Measurements from ENCODE around the gene BRINP2.
A peak's percentile ranks its signal among the peaks of the same experiment; 100 is the strongest.

Gene BRINP2

DNA sequence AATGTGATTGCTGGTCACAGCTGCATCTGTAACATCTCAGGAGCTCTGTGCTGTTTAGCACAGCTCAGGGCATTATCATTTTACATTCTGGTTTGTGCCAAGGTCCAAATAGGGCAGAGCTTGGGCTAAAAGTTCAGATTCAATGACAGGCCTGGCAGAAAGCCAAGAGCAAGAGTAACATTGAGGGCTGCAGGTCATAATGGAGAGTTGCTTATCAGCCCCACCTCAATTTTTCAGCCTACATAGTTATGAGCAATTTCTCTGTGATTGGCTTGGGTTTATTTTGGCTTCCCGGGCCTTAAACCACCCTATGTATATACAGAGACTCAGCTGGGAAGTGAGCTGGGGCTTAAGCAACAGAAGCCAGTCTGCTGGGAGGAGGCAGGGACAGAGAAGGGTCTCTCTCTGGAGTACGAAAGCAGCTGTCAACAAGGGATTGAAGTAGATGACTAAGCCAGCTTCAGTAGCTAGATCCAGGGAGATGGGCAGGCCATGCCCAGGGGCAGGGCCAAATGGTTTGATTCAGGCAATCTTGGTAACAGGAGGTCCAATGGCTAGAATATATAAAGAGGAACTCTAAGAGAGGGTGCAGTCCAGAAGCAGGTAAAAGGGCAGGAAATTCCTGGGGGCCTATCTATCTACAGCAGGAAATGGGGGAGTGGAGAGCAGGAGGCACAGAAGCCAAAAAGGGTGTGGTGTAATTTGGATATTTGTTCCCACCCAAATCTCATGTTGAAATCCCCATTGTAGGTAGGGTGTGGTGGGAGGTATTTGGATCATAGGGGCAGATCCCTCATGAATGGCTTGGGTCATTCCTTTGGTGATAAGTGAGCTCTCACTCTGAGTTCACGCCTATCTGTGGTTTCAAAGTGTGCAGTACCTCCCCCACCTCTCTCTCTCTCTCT, 49.0 kb downstream of the BRINP2 start:
- no peak for DNase-seq

- no peak for DNase-seq
Measured at GRCh38 chr1:177223359-177223758, 52.6 kb downstream of the BRINP2 start.

- DNase-seq = no peak
Measured at GRCh38 chr1:177227978-177228692, 57.4 kb downstream of the BRINP2 start.

- no peak for DNase-seq
Measured at GRCh38 chr1:177228693-177229065, 57.9 kb downstream of the BRINP2 start.

- DNase-seq = no peak
Measured at GRCh38 chr1:177229781-177230180, 59.0 kb downstream of the BRINP2 start.

DNA sequence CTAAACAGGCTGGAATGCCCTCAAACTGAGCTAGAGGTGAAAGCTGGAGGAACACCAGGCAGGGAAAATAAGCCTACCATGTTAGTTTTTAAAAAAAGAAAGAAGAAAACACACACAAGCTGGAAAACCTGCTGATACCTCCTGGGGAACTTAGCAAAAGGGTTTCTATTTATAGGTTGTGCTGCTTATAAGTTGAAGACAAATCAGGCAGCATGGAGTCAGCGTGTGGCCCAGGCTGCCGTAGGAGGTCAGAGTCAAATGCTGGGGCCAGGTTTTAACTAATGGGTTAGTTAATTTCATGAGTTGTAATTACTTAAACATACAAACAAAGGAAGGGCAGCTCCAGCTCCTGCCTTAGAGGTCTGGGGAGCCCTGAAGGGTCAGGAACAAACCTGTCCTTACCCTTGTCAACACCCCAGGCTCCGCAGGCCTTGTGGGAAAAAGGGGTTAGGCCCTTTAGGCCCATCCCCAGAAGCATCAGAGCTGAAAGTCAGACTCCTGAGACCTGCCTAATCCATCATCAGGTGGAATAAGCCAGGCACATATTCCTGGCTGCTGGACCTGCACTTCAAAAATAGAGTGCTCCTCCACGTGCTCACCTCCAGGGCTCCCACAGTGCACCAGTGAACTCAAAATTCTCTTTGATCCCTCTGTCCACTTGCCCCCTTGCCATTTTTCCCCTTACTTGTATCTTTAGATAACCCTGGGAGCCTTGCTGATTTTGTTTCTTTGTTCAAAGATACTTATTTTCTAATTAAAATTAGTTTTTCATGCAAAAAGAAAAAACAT, 59.7 kb downstream of the BRINP2 start:
- no peak for DNase-seq

DNA sequence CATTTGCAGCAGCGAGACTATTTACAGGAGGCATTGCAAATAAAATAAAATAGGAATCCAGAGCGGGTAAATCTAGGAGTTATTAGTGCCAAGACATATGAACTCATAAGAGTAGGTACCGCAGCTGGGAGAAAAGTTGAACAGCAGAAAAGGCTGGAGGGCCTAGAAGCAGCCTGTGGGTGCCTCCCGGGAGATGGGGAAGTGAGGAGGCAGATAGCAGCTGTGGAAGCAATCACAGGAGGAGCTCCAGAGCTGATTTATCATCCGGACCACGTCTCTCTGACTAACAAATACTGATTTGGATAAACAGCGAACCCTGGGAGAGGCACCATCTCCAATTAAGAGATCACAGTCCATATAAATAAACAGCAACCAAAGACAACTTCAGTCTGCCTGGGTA, 64.6 kb downstream of the BRINP2 start:
- no peak for DNase-seq

- no peak for DNase-seq
Measured at GRCh38 chr1:177236962-177237361, 66.2 kb downstream of the BRINP2 start.

- no peak for DNase-seq
Measured at GRCh38 chr1:177238967-177239366, 68.2 kb downstream of the BRINP2 start.

GRCh38 chr1:177239792-177240191, 69.0 kb downstream of the BRINP2 start:
- DNase-seq = no peak

DNA sequence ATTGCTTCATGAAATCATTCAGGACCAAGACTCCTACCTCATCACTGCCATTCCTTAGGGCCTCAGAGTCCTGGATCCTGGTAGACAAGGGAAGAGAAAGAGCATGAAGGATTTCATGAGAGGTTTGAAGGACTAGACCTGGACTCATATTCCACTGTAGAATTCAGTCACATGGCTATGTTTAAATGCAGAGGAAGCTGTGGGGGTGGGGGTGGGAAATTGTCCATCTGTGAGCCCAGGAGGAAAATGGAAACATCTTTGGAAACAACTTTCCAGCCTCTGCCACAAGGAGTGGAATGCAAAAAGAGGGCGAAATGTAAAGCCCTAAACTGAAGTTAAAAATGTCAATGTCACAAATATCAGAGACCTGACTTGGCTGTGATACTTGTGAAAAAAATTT, 73.0 kb downstream of the BRINP2 start:
- DNase-seq = no peak

- no peak for DNase-seq
Measured at GRCh38 chr1:177246710-177247580, 76.2 kb downstream of the BRINP2 start.

DNA sequence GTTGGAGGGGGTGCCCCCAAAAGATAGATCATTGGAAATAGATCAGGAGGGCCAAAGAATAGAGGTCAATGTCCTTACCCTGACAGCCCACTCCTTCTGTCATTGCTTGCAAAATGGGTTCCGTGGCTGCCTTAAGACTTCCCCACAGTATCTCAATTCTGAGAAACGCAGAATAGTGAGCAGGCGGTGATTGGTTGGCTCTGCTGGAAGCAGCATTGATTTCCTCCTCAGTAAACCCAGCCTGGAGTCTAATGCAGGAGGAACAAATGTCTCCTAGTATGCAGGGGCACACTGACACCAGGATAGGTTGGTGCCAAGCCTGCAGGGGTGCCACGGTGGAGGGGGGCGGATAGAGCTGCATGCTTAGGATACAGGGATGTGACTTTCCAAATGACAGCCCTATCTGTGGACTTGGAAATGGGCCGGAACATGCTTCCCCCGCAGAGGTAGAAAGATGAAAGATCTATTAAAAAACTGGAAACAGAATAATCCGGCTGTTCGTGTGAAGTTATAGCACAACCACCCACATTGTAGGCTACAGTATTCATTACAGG, 76.9 kb downstream of the BRINP2 start:
- DNase-seq = no peak

GRCh38 chr1:177248258-177248657, 77.5 kb downstream of the BRINP2 start:
- no peak for DNase-seq

GRCh38 chr1:177249231-177249630, 78.5 kb downstream of the BRINP2 start:
- DNase-seq = no peak

DNA sequence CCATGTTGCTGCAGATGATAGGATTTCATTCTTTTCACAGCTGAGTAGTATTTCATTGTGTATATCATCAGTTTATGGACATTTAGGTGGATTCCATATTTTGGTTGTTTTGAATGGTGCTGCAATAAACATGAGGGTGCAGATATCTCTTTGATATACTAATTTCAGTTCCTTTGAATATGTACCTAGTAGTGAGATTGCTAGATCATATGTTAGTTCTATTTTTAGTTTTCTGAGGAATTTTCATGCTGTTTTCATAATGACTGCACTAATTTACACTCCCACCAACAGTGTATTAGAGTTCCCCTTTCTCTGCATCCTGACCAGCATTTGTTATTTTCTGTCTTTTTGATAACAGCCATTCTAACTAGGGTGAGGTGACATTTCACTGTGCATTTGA, 82.1 kb downstream of the BRINP2 start:
- no peak for DNase-seq

DNA sequence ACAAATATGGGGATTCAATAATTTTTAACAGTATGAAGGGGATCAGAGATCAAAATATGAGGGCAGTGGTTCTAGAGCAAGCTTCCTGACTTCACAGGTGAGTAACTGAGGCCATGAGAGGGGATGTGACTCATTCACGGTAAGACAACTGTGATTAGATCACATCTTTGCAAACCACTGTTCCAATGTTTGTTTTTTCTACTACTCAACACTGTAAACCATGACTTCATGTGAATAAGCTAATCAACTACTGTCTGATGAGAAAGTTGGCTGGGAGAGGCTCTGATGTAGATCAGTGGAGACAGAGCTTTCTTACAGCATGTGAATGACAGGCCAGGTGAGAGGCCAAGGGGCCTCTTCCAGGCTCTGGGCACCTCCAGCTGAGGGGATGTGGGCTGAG, 84.7 kb downstream of the BRINP2 start:
- no peak for DNase-seq

- peak; percentile 65 for DNase-seq
Measured at GRCh38 chr1:177256153-177257075, 85.7 kb downstream of the BRINP2 start.

DNA sequence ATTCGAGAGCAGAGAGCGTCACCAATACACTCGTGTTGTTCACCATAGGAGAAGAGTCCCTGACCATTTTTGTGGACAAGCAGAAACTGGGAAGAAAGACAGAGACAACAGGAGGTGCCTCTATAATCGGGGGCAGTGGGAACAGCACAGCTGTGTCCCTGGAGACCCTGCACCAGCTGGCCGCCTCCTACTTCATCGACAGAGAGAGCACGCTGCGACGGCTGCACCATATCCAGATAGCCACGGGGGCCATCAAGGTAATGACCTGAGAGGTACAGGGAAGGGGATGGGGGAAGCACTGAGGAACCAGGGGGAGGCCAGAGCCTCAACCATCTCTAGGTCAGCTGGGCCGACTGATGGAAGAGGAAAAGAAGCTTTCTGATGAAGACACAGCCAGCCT, 86.4 kb downstream of the BRINP2 start:
- no peak for DNase-seq

GRCh38 chr1:177257576-177257975, 86.8 kb downstream of the BRINP2 start:
- no peak for DNase-seq

GRCh38 chr1:177270863-177271262, 100.1 kb downstream of the BRINP2 start:
- DNase-seq = no peak

Measured in right forelimb (tissue), 1 donor.